ENCODE data around the gene TCHH.
"Not testable (repeated sequence)": the region's sequence is repeated elsewhere in the genome, so short reads cannot be mapped to it uniquely, and the experiment has no call there.

The TCHH gene

DNA sequence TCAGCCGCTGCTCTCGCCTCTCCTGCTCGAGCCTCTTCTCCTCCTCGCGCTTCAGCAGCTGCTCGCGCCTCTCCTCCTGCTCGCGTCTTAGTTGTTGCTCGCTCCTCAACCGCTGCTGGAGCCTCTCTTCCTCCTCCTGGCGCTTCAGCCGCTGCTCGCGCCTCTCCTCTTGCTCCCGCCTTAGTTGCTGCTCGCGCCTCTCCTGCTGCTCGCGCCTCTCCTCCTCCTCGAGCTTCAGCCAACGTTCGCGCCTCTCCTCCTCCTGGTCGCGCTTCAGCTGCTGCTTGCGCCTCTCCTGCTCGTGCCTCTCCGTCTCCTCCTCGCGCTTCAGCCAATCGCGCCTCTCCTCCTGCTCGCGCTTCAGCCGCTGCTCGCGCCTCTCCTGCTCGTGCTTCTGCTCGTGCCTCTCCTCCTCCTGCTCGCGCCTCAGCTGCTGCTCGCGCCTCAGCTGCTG, 3.7 kb downstream of the TCHH start:
- DNase-seq (ENCODE audit: low read depth in 4 of 4, low spot score in 1 of 4), result no peak

DNA sequence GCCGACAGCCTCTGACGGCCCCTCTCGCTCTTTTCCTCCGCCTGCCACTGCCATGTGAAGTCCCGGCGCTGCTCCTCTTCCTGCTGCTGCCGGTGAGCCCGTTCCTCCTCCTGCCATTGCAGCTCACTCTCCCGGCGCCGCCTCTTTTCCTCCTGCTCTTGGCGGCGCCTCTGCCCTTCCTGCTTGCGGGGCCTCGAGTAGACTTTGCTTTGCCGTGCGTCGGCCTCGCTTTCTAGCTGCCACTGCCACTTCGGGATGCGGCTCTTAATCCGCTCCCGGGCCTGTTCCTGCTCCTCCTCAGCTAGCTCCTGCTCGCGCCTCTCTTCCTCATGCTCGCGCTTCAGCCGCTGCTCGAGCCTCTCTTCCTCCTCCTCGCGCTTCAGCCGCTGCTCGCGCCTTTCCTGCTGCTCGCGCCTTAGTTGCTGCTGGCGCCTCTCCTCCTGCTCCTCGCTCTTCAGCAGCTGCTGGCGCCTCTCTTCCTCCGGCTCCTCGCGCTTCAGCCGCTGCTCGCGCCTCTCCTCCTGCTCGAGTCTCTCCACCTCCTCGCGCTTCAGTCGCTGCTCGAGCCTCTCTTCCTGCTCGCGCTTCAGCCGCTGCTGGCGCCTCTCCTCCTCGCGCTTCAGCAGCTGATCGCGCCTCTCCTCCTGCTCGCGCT, 4.3 kb downstream of the TCHH start:
- DNase-seq (ENCODE audit: low read depth in 4 of 4, low spot score in 1 of 4), result no peak

DNA sequence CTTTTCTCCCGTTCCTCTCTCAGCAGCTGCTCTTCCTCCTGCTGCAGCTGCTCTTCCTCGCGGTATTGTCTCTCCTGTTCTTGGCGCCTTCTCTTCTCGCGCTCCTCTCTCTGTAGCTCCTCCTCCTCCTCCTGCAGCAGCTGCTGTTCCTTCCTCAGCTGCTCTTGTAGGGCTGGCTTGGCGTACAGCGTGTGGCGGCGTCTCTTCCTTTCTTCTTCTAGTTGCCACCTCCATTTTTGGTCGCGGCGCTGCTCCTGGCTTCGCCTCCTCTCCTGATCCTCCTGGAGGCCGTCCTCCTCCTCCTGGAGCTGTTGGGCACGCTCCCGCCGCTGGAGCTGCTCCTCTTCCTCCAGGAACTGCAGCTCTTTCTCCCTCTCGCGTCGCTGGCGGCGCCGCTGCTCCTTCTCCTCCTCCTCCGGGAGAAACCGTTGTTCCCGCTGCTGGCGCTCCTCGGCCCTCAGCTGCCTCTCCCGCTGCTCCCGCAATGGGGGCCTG, 4.8 kb downstream of the TCHH start:
- DNase-seq (ENCODE audit: low read depth in 4 of 4, low spot score in 1 of 4), result no peak

DNA sequence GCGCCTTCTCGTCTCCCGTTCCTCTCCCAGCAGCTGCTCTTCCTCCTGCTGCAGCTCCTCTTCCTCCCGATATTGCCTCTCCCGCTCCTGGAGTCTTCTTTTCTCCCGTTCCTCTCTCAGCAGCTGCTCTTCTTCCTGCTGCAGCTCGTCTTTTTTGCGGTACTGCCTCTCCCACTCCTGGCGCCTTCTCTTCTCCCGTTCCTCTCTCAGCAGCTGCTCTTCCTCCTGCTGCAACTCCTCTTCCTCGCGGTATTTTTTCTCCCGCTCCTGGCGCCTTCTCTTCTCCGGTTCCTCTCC, 5.3 kb downstream of the TCHH start:
- DNase-seq (ENCODE audit: low read depth in 4 of 4, low spot score in 1 of 4), result no peak

DNA sequence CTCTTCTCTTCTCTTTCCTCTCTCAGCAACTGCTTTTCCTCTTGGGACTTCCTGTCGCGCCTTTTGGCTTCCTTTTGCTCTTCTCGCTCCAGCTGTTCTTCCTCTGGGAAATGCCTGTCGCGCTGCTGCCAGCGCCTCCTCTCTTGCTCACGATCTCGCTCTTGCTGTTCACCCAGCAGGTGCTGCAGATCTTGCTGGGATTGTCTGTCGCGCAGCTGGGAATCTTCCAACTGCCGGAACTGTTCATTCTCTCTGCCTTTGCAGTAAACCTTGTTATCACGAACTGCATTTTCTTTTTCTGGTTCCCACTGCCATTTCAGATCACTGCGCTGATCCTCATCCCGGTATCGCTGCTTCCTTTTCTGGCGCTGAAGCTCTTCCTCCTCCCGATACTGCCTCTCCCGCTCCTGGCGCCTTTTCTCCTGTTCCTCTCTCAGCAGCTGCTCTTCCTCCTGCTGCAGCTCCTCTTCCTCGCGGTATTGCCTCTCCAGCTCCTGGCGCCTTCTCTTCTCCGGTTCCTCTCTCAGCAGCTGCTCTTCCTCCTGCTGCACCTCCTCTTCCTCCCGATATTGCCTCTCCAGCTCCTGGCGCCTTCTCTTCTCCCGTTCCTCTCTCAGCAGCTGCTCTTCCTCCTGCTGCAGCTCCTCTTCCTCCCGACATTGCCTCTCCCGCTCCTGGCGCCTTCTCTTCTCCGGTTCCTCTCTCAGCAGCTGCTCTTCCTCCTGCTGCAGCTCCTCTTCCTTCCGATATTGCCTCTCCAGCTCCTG, 5.8 kb downstream of the TCHH start:
- no peak for DNase-seq (ENCODE audit: low read depth in 4 of 4, low spot score in 1 of 4)

DNA sequence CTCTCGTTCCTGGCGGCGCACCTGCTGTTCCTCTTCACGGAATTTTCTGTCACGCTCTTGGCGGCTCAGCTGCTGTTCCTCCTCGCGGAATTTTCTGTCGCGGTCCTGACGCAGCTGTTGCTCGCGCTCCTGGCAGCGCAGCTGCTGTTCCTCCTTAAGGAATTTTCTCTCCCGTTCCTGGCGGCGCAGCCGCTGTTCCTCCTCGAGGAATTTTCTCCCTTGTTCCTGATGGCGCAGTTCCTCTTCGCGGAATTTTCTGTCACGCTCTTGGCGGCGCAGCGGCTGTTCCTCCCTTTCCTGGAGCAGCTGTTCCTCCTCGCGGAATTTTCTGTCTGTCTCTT, 6.4 kb downstream of the TCHH start:
- DNase-seq (ENCODE audit: low read depth in 4 of 4, low spot score in 1 of 4), result no peak

DNA sequence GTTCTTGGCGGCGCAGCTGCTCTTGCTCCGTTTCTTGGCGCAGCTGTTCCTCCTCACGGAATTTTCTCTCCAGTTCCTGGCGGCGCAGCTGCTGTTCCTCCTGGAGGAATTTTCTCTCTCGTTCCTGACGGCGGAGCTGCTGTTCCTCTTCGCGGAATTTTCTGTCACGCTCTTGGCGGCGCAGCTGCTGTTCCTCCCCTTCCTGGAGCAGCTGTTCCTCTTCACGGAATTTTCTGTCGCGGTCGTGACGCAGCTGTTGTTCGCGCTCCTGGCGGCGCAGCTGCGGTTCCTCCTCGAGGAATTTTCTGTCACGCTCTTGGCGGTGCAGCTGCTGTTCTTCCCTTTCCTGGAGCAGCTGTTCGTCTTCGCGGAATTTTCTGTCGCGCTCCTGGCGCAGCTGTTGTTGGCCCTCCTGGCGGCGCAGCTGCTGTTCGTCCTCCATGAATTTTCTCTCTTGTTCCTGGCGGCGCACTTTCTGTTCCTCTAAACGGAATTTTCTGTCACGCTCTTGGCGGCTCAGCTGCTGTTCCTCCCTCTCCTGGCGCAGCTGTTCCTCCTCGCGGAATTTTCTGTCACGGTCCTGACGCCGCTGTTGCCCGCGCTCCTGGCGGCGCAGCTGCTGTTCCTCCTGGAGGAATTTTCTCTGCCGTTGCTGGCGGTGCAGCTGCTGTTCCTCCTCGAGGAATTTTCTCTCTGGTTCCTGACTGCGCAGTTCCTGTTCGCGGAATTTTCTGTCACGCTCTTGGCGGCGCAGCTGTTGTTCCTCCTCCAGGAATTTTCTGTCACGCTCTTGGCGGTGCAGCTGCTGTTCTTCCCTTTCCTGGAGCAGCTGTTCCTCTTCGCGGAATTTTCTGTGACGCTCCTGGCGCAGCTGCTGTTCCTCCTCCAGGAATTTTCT, 7.0 kb downstream of the TCHH start:
- DNase-seq (ENCODE audit: low read depth in 4 of 4, low spot score in 1 of 4), result no peak

DNA sequence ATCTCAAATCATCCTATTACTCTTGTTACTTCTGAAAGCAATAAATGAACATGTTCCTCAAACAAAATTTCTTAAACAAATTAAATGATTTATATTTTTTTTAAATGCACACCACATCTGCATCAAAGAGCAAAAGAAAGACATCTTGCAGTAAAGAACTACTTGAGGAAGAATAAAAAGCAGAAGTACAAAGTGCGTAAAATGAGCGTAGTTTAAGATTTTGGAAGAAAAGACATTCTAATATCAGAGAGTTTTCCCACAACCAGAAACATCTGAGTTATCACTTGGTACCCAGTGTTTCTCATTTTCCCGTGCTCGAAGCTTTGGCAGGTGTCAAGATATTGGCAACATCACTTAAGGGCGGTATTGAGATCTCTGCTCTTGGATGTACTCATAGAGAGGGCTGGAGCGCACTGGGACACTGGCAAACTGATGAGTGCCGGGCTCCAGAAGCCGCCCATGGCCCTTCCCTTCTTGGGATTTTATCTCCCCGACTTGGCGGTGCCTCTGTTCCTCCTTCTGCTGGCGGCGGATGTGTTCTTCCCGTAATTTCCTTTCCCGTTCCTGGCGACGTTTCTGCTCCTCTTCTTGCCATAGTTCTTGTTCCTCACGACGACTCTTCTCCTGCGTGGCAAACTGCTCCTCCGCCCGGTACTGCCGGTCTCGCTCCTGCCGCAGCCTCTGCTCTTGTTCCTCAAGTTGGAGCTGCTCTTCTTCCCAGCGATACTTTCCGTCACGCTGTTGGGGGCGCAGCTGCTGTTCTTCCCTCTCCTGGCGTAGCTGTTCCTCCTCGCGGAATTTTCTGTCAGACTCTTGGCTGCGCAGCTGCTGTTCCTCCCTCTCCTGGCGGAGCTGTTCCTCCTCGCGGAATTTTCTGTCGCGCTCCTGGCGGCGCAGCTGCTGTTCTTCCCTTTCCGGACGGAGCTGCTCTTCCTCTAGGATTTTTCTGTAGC, 7.9 kb downstream of the TCHH start:
- no peak for DNase-seq (ENCODE audit: low read depth in 4 of 4, low spot score in 1 of 4)

DNA sequence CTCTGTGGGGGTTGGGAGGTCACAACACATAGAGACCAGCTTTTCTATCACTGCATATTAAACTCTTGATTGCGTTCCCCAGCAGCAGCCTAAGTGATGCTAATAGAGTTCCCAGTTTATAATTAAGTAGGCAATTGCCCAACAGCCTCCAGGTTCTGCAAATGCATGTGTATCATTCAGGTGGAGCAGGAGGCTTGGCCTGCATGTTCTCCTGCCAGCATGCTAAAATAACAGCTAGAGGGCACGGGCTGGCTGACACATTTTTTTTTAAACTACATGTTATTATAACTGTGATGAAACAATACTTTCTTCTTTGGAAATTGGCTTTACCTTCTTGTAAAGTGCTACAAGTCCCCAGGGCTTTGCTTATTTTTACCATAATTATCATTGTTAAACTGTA, 10.4 kb downstream of the TCHH start:
- no peak for DNase-seq (ENCODE audit: low read depth in 4 of 4, low spot score in 1 of 4)

DNA sequence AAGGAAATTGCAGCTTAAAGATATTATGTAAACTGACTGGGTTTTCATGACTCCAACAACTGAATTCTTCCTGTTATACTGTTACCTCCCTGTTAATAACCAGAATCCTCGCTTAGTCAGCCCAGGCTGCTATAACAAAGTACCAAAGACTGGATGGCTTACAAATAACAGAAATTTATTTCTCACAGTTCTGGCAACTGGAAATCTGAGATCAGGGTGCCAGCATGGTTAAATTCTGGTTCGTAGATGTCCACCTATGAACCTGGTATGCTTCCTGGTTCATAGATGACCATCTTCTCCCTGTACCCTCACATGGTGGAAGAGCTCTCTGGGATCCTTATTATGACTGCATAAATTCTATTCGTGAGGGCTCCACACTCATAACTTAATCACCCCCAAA, 18.3 kb downstream of the TCHH start:
- DNase-seq (ENCODE audit: low read depth in 4 of 4, low spot score in 1 of 4), result no peak

DNA sequence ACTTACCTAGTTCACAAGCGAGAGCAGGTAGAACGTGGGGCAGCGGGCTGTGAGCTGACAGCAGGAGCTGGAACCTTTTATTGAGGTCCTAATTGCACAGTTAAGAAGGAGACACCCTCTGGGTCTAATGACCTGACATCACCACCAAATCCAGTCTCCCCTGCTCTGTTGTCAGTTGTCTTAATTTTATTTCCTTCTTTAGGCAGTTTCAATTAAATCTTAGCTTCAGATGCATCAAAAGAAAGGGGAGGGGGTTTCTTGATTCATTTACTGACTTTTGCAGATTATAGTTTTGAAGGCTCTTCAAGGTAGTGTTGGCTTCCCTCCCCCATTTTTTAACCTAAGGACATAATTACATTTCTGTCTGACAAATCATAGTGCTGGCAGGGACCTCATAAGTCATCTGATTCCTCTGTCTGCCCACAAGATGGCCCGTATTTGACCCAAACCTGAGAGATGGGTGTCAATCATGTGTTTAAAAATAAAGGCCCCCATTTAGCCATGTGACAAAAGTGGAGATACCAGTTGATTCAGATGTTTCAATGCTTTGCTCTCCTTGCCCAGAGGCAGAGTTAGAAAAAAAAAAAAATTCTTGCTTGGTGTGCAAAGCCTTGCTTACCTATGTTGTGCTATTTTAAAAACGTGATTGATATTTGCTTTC, 26.1 kb downstream of the TCHH start, which contains the start of gene TCHHL1:
Gene TCHHL1, minus strand, starts transcription at position 51 of the 661 bp plus-strand sequence. CDS start 921 bp downstream, outside the sequence.
- no peak for DNase-seq (ENCODE audit: low read depth in 4 of 4, low spot score in 1 of 4)

DNA sequence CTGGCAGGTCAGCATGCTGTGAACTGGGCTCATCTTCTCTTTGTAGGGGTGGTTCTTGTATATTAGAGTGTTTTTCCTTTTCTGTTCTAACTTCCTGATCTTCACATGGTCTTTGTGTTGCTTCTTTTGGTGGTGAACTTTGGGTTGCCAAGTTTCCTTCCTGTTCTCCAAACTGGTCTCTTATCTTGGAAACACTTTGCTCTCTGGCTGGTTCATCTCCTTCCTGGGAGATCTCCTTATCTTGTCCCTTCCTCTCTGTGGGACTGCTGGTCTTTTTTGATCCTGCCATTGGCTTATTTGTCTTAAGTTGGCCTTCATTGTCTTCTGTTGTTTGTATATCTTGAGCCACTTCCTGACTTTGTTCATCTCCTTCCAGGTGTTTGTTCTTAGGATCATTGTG, 28.5 kb downstream of the TCHH start:
- no peak for DNase-seq (ENCODE audit: low read depth in 4 of 4, low spot score in 1 of 4)

DNA sequence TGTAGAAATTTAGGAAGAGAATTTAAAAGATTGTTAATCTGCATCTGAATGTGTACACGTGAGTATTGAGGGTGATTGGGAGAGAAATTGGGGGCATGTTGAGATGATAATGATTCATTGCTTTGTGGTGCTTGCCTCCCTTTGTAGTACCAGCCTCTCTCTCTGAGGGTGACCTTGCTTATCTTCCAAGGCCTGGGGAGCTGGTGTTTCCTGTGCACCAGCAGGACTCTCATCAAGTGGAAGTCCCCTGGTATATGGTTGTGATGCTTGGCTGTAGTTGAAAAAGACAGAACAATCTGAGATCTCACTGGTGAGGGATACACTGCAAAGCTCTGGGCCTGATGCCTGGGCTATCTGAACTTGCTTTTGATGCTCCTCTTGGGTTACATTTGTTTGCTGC, 30.4 kb downstream of the TCHH start:
- DNase-seq (ENCODE audit: low read depth in 4 of 4, low spot score in 1 of 4), result no peak

DNA sequence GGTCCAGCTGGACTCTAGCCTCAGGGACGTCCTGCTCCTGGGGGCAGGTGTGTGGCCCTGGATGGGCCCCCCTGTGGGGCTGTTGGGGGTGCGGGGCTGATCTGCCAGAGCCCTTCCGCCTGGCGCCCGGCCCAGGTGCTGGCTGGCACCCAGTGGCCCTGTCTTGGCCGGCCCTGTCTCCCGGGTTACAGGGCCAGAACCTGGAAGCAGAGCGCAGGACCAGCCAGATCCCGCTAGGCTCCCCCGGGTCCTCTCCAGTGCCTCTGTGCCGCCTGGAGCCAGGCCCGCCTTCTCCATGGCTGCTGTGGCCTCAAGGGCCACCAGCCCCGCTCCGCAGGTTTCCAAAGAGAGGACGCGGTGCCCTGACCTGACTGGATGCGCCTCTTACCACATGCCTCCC, 34.2 kb downstream of the TCHH start:
- DNase-seq (ENCODE audit: low read depth in 4 of 4, low spot score in 1 of 4), result not testable (repeated sequence)

DNA sequence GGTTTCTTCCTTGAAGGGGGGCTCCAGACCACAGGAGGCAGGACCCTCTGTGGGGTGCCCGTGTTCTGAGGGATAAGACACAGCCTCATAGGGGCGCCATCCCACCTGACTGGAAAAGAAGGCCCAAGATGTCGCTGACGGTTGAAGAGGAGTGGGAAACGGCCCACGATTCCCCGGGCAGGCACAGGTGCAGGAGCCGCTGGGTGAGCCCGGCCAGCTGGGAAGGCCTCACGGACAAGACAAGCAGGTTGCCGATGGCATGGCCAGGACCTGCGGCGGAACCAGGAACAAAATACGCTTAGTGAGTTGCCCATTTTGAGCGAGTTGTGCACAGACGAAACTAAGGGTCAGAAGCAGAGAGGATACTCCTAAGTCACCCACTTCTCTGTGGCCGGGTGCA, 34.8 kb downstream of the TCHH start:
- DNase-seq (ENCODE audit: low read depth in 4 of 4, low spot score in 1 of 4), result not testable (repeated sequence)

DNA sequence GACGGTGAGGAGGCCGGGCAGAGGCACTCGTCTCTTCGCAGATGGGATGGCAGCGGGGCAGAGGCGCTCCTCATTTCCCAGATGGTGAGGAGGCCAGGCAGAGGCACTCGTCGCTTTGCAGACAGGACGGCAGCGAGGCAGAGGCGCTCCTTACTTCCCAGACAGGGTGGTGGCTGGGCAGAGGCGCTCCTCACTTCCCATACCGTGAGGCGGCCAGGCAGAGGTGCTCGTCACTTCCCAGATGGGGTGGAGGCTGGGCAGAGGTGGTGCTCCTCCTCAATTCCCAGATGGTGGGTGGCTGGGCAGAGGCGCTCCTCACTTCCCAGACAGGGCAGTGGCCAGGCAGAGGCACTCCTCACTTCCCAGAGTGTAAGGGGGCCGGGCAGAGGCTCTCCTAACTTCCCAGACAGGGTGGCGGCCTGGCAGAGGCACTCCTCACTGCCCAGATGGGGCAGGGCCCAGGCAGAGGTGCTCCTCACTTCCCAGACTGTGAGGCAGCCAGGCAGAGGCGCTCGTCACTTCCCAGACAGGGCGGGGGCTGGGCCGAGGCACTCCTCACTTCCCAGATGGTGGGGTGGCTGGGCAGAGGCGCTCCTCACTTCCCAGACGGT, 36.3 kb downstream of the TCHH start:
- DNase-seq (ENCODE audit: low read depth in 4 of 4, low spot score in 1 of 4), result no peak

DNA sequence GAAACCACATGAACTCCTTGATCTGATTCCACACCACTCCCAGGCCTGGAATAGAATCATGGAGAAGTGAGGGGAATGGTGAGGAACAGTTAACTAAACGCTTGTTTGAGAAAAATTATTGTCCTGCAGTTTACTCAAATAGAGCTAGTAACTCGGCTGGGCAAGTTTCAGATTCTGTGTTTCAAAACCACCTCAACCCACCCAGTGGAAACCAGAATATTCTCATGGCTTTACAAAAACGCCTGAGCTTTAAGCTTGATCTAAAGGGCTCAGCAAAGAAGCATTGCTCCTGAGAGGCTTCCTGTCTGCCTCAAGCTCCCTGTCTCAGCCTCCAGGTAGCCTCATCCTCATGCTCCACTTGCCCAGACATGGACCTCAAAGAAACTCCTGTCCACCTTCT, 42.9 kb downstream of the TCHH start:
- no peak for DNase-seq (ENCODE audit: low read depth in 4 of 4, low spot score in 1 of 4)

DNA sequence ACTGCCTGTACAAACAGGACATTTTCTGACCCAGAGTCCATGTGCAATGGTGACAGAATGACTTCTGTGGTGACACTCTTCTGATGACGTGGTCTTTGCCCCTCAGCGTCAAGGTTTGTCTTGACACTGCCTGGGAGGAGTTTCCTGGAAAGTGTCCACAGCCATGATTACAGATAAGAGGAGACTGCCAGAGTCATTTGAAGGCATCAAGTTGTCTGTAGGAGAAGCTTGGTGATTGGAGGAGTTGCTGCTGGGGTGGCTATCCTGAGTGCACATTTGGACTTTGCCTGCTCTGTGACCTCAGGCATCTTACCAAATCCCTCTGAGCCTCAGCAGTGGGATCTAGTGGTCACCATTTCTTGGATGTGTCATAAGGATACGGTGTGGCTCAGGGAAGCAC, 44.1 kb downstream of the TCHH start:
- no peak for DNase-seq (ENCODE audit: low read depth in 4 of 4, low spot score in 1 of 4)

DNA sequence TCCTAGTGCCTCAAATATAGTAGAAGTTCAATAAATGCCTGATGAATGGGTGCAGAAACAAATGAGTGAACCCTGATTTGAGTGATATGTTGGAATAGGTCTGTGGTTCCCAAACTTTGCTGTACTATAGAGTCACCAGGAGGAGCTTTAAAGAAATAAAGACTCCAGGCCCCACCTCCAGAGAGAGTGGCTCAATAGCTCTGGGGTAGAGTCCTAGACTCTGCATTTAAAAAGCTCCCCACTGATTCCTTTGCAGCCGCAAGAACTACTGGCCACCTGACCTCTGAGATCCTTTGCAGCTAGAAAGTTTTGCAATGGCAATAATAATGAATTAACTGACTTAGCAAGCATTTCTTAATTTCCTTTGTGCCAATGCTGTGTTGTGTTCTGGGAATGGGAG, 47.3 kb downstream of the TCHH start:
- no peak for DNase-seq (ENCODE audit: low read depth in 4 of 4, low spot score in 1 of 4)

DNA sequence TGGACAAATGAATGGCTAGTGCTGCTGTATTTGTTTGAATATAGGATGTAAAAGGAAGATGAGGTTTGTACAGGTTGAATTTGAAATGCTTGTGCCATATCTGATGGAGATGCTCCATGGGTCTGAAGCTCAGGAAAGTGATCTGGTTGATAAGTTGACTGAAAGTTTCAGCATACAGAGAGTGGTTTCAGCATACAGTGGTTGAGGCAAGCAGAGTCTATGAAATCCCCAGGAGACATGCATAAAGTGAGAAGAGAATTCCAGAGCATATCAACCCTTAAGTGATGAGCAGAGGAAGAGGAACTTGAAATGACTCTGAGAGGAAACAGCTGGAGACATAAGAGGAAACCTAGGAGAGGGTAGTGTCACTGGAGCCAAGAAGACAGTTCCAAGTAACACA, 48.1 kb downstream of the TCHH start:
- no peak for DNase-seq (ENCODE audit: low read depth in 4 of 4, low spot score in 1 of 4)

Measured in stimulated activated CD4-positive, alpha-beta T cell treated with anti-CD3 and anti-CD28 coated beads, Interleukin-1b, Interleukin-23, amount 100 ng/mL, for 24 hours (primary cell).